C4-2B (cell line): Measurements from ENCODE around the gene SKIC3.

Source experiments
- H3K27ac ChIP-seq: fragments of 450-650 bp; 2 replicates; pipeline ENCODE4 v1.5.1; 2017
- ZFX ChIP-seq: fragments of 450-650 bp; IDR thresholded peaks from 2 replicates; pipeline ENCODE4 v1.6.1; 2017
- TF ChIP-seq, protein P1 (sequence below): fragments of 450-650 bp; conservative IDR thresholded peaks from 2 replicates; pipeline ENCODE4 v1.5.1; 2017; ENCODE audit warnings: mild to moderate bottlenecking

The SKIC3 gene

GRCh38 chr5:95531491-95531890 lies 23.3 kb downstream of the SKIC3 start:
- TF ChIP-seq ZFX: no peak
- TF ChIP-seq, protein P1, sequence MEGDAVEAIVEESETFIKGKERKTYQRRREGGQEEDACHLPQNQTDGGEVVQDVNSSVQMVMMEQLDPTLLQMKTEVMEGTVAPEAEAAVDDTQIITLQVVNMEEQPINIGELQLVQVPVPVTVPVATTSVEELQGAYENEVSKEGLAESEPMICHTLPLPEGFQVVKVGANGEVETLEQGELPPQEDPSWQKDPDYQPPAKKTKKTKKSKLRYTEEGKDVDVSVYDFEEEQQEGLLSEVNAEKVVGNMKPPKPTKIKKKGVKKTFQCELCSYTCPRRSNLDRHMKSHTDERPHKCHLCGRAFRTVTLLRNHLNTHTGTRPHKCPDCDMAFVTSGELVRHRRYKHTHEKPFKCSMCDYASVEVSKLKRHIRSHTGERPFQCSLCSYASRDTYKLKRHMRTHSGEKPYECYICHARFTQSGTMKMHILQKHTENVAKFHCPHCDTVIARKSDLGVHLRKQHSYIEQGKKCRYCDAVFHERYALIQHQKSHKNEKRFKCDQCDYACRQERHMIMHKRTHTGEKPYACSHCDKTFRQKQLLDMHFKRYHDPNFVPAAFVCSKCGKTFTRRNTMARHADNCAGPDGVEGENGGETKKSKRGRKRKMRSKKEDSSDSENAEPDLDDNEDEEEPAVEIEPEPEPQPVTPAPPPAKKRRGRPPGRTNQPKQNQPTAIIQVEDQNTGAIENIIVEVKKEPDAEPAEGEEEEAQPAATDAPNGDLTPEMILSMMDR: no peak
- H3K27ac ChIP-seq: no peak overlapping the region

- H3K27ac ChIP-seq: no peak overlapping the region
- TF ChIP-seq, protein P1: no peak
- TF ChIP-seq ZFX: no peak
These were observed 24.4 kb downstream of the SKIC3 start for GRCh38 chr5:95530416-95530815.

DNA sequence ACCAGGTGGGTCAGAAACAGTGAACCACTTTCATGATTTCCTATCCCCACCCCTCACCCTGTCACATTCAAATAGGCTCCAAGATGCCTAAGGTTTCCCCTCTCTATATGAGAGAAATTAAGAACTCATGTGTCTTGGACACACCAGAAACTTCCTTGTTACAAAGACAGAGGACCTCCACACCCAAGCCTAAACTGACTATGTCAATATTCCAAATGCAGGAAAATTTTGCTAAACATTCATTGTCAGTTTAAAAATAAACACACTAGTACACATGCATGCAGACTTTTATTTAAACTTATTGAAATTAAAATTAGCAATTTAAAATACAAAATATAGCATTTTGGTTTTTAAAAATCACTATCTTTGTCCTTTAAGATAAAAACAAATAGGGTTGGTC lies 26.2 kb downstream of the SKIC3 start:
- H3K27ac ChIP-seq: no peak overlapping the region
- no peak for TF ChIP-seq ZFX
- TF ChIP-seq, protein P1: no peak

DNA sequence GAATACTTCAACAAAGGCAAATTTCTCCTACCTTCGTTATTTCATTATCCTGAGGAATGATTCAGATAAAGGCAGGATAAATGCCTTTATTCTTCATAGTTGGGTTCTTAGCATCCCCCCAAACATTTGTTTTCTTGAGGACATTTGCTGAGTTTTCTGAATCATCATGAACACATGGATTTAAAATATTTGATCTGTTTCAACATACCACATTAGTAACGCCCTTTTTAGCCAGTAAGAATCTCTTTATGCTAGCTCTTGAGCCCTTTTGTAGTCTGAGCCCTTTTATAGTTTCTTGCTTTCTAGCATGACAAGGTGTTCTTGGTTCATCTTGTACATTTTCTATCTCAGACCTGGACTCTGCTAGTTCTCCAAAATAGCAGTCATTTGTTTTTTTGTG lies 27.9 kb downstream of the SKIC3 start:
- TF ChIP-seq, protein P1: no peak
- TF ChIP-seq ZFX: no peak
- H3K27ac ChIP-seq: no peak overlapping the region

GRCh38 chr5:95524423-95524822 lies 30.4 kb downstream of the SKIC3 start:
- H3K27ac ChIP-seq: no peak overlapping the region
- TF ChIP-seq ZFX: no peak
- TF ChIP-seq, protein P1: no peak

DNA sequence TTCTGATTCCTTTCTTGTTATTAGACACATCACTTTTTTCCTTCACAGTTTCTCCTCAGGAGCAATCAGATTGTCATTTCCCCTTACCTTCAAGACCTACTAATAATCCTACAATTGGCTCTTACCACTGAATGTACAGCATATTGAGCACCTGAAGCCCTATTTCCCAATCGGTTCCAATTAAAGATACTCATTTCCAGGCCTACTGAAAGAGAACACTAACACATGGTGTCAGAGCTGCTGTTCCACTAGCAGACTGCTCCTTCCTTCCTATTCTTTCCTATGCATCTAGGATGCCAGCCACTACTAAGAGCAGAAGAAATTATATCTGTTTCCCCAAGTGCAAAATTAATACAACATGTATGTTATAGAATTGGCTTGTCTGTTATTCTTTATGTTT lies 34.6 kb downstream of the SKIC3 start:
- no peak for TF ChIP-seq ZFX
- TF ChIP-seq, protein P1: no peak
- no peak overlapping the region for H3K27ac ChIP-seq

GRCh38 chr5:95519681-95520080 lies 35.1 kb downstream of the SKIC3 start:
- H3K27ac ChIP-seq: no peak overlapping the region
- TF ChIP-seq, protein P1: no peak
- no peak for TF ChIP-seq ZFX
